ENCODE results near the gene RIMKLB. TPM values are rescaled to one million over a fixed set of nuclear protein-coding genes. Genes with fewer than 3 reads are reported as not detected.

RIMKLB gene
- total and polyA plus RNA-seq, 10 of the 15 experiments (the other 5 are each of a cell fraction or from before 2014, with no cell fraction given) = 0.15 to 0.83 (median 0.46) TPM

DNA sequence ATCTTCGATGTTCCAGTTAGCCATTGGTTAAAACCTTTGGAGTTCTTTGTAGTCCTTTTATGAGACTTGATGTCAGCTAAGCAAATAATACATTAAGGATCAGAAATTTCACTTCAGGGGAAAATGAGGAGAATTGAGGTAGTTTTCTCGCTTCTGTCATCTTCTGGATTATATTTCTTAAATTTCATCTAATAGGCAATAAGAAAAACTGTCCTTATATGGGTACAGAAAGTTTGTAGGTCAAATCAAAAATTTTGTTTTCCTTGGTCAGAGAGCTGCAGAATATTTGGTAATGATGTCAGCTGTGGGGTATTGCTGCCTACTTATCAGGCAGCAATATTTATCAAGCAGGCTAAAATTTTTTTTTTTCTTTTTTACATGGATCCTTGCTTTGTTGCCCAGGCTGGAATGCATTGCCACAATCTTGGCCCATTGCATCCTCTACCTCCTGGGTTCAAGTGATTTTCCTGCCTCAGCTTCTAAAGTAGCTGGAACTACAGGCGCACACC is 37.1 kb downstream of the RIMKLB start:
- no peaks in the 10 kb centered on the region for H3K79me2 ChIP-seq (ENCODE audit: control insufficient read depth, insufficient read depth, low read length)

More for the DNA sequence above, 37.1 kb downstream of the RIMKLB start:
- intact Hi-C loops (cut with micrococcal nuclease; ENCODE audit: unreplicated experiment) (no loop called here), in situ Hi-C loops (cut with MboI) (no loop called here)
- Histone ChIP-seq H4K20me1 (ENCODE audit: control insufficient read depth, insufficient read depth) (no peaks in the 10 kb centered on the region), H3K9ac (ENCODE audit: control insufficient read depth, insufficient read depth, low read length) (no peak overlapping the region), H3K4me3 (no peak overlapping the region), H3K27ac (ENCODE audit: control insufficient read depth, insufficient read depth) (no peak overlapping the region), H3K27me3 (replicated peaks in 1 of 2; ENCODE audit: control insufficient read depth in 2 of 2, insufficient read depth in 2 of 2, low read length in 1 of 2) (no peaks in the 10 kb centered on the region), H2AFZ (ENCODE audit: control insufficient read depth, low read depth, low read length) (no peak overlapping the region), H3K36me3 (ENCODE audit: control insufficient read depth in 2 of 2, insufficient read depth in 2 of 2, low read length in 1 of 2) (no peaks in the 10 kb centered on the region), H3K9me3 (replicated peaks; ENCODE audit: control insufficient read depth, insufficient read depth, low read length) (no peaks in the 10 kb centered on the region), H3K4me1 (ENCODE audit: control insufficient read depth, insufficient read depth, low read length) (no peaks in the 10 kb centered on the region), H3K4me2 (ENCODE audit: control insufficient read depth, insufficient read depth) (no peak overlapping the region)
- SMC1A ChIA-PET (ENCODE audit: uncharacterized antibody, unreplicated experiment) = interaction anchor here (0.6 to 1.2 kb wide), 3 partner anchors 9 to 824 kb away, joined by 3 read pairs; no protein-coding TSS in a partner anchor
- ATAC-seq (no peak), DNase-seq (ENCODE audit: low read depth, low spot score) (no peak), FAIRE-seq (no peak)
- BruUV-seq (replicated peaks) = no TSS peak
- WGBS (ENCODE audit: insufficient coverage, insufficient replicate concordance, low lambda C conversion rate, missing lambda C conversion rate) = 55% methylated on average over 3 of the region's 3 CpGs
- TF ChIP-seq SUPT20H (IDR thresholded peaks at IDR 0.05; ENCODE audit: borderline replicate concordance, control insufficient read depth, low read depth, low read length) = no peak
- TF ChIP-seq CREM (IDR thresholded peaks at IDR 0.05; ENCODE audit: low read depth) = no peak
- no peak for TF ChIP-seq HCFC1 (IDR thresholded peaks at IDR 0.05; ENCODE audit: low read length)
- TF ChIP-seq, protein P1, sequence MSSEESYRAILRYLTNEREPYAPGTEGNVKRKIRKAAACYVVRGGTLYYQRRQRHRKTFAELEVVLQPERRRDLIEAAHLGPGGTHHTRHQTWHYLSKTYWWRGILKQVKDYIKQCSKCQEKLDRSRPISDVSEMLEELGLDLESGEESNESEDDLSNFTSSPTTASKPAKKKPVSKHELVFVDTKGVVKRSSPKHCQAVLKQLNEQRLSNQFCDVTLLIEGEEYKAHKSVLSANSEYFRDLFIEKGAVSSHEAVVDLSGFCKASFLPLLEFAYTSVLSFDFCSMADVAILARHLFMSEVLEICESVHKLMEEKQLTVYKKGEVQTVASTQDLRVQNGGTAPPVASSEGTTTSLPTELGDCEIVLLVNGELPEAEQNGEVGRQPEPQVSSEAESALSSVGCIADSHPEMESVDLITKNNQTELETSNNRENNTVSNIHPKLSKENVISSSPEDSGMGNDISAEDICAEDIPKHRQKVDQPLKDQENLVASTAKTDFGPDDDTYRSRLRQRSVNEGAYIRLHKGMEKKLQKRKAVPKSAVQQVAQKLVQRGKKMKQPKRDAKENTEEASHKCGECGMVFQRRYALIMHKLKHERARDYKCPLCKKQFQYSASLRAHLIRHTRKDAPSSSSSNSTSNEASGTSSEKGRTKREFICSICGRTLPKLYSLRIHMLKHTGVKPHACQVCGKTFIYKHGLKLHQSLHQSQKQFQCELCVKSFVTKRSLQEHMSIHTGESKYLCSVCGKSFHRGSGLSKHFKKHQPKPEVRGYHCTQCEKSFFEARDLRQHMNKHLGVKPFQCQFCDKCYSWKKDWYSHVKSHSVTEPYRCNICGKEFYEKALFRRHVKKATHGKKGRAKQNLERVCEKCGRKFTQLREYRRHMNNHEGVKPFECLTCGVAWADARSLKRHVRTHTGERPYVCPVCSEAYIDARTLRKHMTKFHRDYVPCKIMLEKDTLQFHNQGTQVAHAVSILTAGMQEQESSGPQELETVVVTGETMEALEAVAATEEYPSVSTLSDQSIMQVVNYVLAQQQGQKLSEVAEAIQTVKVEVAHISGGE (CRISPR knock-in tag; IDR thresholded peaks at IDR 0.05) = no peak
- no peak for TF ChIP-seq SMAD1 (IDR thresholded peaks at IDR 0.05; ENCODE audit: low read depth, partially characterized antibody)
- no peak for TF ChIP-seq ZBTB33 (IDR thresholded peaks at IDR 0.05)
- TF ChIP-seq, protein P2, sequence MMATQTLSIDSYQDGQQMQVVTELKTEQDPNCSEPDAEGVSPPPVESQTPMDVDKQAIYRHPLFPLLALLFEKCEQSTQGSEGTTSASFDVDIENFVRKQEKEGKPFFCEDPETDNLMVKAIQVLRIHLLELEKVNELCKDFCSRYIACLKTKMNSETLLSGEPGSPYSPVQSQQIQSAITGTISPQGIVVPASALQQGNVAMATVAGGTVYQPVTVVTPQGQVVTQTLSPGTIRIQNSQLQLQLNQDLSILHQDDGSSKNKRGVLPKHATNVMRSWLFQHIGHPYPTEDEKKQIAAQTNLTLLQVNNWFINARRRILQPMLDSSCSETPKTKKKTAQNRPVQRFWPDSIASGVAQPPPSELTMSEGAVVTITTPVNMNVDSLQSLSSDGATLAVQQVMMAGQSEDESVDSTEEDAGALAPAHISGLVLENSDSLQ (IDR thresholded peaks at IDR 0.05) = no peak
- TF ChIP-seq CHD4 (IDR thresholded peaks at IDR 0.05) = no peak
- TF ChIP-seq RCOR1 (conservative IDR thresholded peaks at IDR 0.05; ENCODE audit: low read depth, low read length) = no peak
- TF ChIP-seq YBX1 (IDR thresholded peaks at IDR 0.05) = no peak
- no peak for TF ChIP-seq NFYB (IDR thresholded peaks at IDR 0.05; ENCODE audit: insufficient read depth, low read depth, low read length)
- TF ChIP-seq PAX5 (IDR thresholded peaks at IDR 0.05; ENCODE audit: borderline replicate concordance, low read depth, low read length) = no peak
- no peak for TF ChIP-seq CBX3 (IDR thresholded peaks at IDR 0.05; ENCODE audit: borderline replicate concordance, low read depth)
- no peak for TF ChIP-seq CBFB (IDR thresholded peaks at IDR 0.05; ENCODE audit: low read depth)
- CTCF ChIA-PET = interaction anchor here (1.2 kb wide), 1 partner anchor 21 kb away, joined by 3 read pairs; no protein-coding TSS in a partner anchor
- RAD21 ChIA-PET (ENCODE audit: unreplicated experiment) = no interaction called here
- POLR2A ChIA-PET = no interaction called here
